ENCODE results near the gene COQ2. TPM values are rescaled to one million over a fixed set of nuclear protein-coding genes. Genes with fewer than 3 reads are reported as not detected.

COQ2 gene
- total RNA-seq, 1 experiment from 2014 or later = 15.3 TPM

DNA sequence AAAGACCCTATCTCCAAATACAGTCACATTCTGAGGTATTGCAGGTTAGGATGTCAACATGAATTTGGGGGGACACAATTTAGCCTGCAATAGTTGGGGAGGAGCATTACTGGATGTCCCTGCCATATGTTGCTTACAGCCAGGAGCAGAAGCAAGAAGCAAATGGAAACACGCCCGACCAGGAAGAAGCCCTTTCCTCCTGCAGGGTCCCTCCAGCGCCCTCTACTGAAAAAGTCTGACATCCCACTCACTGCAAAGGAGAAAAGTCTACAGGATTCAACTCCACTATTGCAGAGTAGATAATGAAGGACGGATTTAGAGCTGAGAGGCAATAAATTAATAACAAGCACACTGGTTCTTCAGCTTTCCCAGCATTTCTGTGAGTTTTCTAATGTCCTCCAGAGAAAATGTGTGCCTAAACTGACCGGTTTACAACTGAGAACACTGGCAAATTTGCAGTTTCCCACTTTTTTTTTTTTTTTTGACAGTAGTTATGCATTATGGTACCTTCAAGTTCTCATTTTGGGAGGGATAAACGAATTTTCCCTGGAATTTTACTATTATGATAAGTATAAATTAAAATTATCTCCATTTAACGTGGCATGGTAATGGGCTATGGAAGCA, 31.7 kb downstream of the COQ2 start:
- Histone ChIP-seq H3K36me3 (ENCODE audit: insufficient read depth, low read length, poor library complexity, severe bottlenecking) (no peaks in the 10 kb centered on the region), H3K27me3 (replicated peaks; ENCODE audit: insufficient read depth, low read depth, low read length, poor library complexity) (no peaks in the 10 kb centered on the region), H3K9me3 (ENCODE audit: low read depth, low read length, poor library complexity, severe bottlenecking) (no peaks in the 10 kb centered on the region), H3K4me1 (ENCODE audit: insufficient read depth, low read length, poor library complexity, severe bottlenecking) (no peaks in the 10 kb centered on the region), H3K4me3 (ENCODE audit: low read depth, low read length, poor library complexity, severe bottlenecking) (no peak overlapping the region), H3K27ac (ENCODE audit: low read depth, low read length, poor library complexity, severe bottlenecking) (no peak overlapping the region)
- no peak for TF ChIP-seq EZH2 (IDR thresholded peaks at IDR 0.05; ENCODE audit: borderline replicate concordance, low read depth, low read length, poor library complexity, severe bottlenecking)
- TF ChIP-seq, protein P1, sequence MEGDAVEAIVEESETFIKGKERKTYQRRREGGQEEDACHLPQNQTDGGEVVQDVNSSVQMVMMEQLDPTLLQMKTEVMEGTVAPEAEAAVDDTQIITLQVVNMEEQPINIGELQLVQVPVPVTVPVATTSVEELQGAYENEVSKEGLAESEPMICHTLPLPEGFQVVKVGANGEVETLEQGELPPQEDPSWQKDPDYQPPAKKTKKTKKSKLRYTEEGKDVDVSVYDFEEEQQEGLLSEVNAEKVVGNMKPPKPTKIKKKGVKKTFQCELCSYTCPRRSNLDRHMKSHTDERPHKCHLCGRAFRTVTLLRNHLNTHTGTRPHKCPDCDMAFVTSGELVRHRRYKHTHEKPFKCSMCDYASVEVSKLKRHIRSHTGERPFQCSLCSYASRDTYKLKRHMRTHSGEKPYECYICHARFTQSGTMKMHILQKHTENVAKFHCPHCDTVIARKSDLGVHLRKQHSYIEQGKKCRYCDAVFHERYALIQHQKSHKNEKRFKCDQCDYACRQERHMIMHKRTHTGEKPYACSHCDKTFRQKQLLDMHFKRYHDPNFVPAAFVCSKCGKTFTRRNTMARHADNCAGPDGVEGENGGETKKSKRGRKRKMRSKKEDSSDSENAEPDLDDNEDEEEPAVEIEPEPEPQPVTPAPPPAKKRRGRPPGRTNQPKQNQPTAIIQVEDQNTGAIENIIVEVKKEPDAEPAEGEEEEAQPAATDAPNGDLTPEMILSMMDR (conservative IDR thresholded peaks at IDR 0.05; ENCODE audit: low read depth, low read length) = peak; percentile 69
- ChIA-PET POLR2A (ENCODE audit: low non-redundant PET) (no interaction called here), CTCF (interaction anchor here (0.8 kb wide), 1 partner anchor 143 kb away, joined by 4 read pairs; no protein-coding TSS in a partner anchor)
- DNase-seq (ENCODE audit: low spot score) = peak; percentile 70
- no TSS peak for BruUV-seq (replicated peaks)
- intact Hi-C loops (cut with micrococcal nuclease; ENCODE audit: unreplicated experiment) = no loop called here

DNA sequence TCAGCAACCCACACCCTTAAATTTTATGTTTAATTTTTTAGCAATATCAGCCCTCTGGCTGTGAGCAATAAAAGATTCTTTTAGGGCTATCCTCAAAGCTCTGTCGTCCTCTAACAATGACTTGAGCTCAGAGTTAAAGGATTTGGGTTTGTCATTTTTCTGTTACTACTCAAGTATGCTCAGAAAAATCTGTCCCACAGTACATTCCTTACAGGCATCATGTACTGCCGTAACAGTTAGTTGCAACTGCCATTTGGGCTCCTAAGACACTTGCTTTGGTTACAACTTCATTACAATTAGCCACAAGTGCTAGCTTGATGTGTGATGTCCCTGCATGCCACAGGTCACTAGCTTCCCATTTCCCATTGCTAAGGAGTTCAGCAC, 33.2 kb downstream of the COQ2 start:
- intact Hi-C loops (cut with micrococcal nuclease; ENCODE audit: unreplicated experiment) = no loop called here
- Histone ChIP-seq H3K4me3 (ENCODE audit: low read depth, low read length, poor library complexity, severe bottlenecking) (no peak overlapping the region), H3K4me1 (ENCODE audit: insufficient read depth, low read length, poor library complexity, severe bottlenecking) (no peaks in the 10 kb centered on the region), H3K27ac (ENCODE audit: low read depth, low read length, poor library complexity, severe bottlenecking) (no peak overlapping the region), H3K27me3 (replicated peaks; ENCODE audit: insufficient read depth, low read depth, low read length, poor library complexity) (no peaks in the 10 kb centered on the region), H3K36me3 (ENCODE audit: insufficient read depth, low read length, poor library complexity, severe bottlenecking) (no peaks in the 10 kb centered on the region), H3K9me3 (ENCODE audit: low read depth, low read length, poor library complexity, severe bottlenecking) (no peaks in the 10 kb centered on the region)
- TF ChIP-seq, protein P1 (conservative IDR thresholded peaks at IDR 0.05; ENCODE audit: low read depth, low read length) = no peak
- TF ChIP-seq EZH2 (IDR thresholded peaks at IDR 0.05; ENCODE audit: borderline replicate concordance, low read depth, low read length, poor library complexity, severe bottlenecking) = no peak
- BruUV-seq (replicated peaks) = no TSS peak
- CTCF ChIA-PET = no interaction called here
- POLR2A ChIA-PET (ENCODE audit: low non-redundant PET) = no interaction called here
- no peak for DNase-seq (ENCODE audit: low spot score)

DNA sequence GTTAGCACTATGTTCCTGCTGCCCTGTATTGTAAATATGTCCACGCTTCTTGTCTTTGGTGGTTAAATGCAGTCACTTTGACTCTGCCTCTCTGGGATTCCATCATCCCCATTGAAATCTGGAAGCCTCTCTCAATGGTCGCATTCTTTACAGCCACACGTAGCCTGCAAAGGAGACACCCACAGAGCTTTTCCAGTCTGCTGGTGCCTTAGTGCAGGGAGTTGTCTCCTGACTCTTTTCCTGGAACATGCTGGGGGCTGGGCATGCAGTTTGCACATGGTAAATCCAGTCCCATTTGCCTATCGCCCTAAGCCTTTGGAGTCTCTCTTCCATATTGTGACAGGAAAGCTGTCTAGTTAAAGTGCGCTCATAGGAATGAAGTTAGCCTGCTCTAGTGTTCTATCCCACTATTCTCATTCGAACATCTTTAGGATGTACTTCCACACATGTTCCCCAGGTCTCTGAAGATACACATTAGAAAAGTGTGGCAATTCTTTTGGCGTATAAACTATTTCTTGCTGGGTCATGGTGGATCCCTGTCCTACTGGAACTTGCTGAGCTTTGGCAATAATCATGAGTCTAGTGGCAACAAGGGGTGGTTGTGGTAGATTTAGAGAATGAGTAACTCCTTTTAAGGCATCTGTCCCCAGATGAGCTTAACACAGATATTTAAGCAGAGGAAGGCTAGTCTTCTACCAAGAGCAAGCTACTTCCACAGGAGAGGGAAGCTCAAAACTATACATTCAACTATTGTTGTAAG, 33.7 kb downstream of the COQ2 start:
- no peaks in the 10 kb centered on the region for H3K36me3 ChIP-seq (ENCODE audit: insufficient read depth, low read length, poor library complexity, severe bottlenecking)
- no peak for DNase-seq (ENCODE audit: low spot score)
- ChIA-PET POLR2A (ENCODE audit: low non-redundant PET) (no interaction called here), CTCF (no interaction called here)
- no peaks in the 10 kb centered on the region for H3K9me3 ChIP-seq (ENCODE audit: low read depth, low read length, poor library complexity, severe bottlenecking)
- no peak overlapping the region for H3K4me3 ChIP-seq (ENCODE audit: low read depth, low read length, poor library complexity, severe bottlenecking)
- intact Hi-C loops (cut with micrococcal nuclease; ENCODE audit: unreplicated experiment) = no loop called here
- no peaks in the 10 kb centered on the region for H3K4me1 ChIP-seq (ENCODE audit: insufficient read depth, low read length, poor library complexity, severe bottlenecking)
- BruUV-seq (replicated peaks) = no TSS peak
- H3K27me3 ChIP-seq (replicated peaks; ENCODE audit: insufficient read depth, low read depth, low read length, poor library complexity) = no peaks in the 10 kb centered on the region
- TF ChIP-seq EZH2 (IDR thresholded peaks at IDR 0.05; ENCODE audit: borderline replicate concordance, low read depth, low read length, poor library complexity, severe bottlenecking) = no peak
- TF ChIP-seq, protein P1 (conservative IDR thresholded peaks at IDR 0.05; ENCODE audit: low read depth, low read length) = no peak
- H3K27ac ChIP-seq (ENCODE audit: low read depth, low read length, poor library complexity, severe bottlenecking) = no peak overlapping the region

Measured in A673 (cell line).